ENCODE results near the gene PDIA5.
A peak's percentile ranks its signal among the peaks of the same experiment; 100 is the strongest.

Gene PDIA5

GRCh38 chr3:123148772-123149171 is 81.9 kb downstream of the PDIA5 start:
- no peak for DNase-seq
- peak overlapping the region in 1 of 2 experiments; percentile 33 for H2BK12ac ChIP-seq (ENCODE audit: low read length in 2 of 2)
- no peak overlapping the region for H3K27ac ChIP-seq (ENCODE audit: low read length, poor library complexity, severe bottlenecking)
- H3K9ac ChIP-seq (ENCODE audit: low read length) = no peak overlapping the region
- H3K4me2 ChIP-seq (ENCODE audit: low read length, poor library complexity, severe bottlenecking) = no peak overlapping the region
- H3K4ac ChIP-seq (ENCODE audit: low read depth in 1 of 2, low read length in 2 of 2) = no peak overlapping the region
- no peak overlapping the region for H2BK120ac ChIP-seq (ENCODE audit: low read depth, low read length)
- H2AFZ ChIP-seq (ENCODE audit: low read depth, low read length) = no peak overlapping the region
- peaks cover 7% of the 10 kb centered on the region for H3K4me1 ChIP-seq (ENCODE audit: control insufficient read depth, insufficient read depth, low read depth, low read length)
- no peak overlapping the region for H4K8ac ChIP-seq (ENCODE audit: low read length)
- H2AK5ac ChIP-seq (ENCODE audit: low read length, severe bottlenecking) = no peak overlapping the region
- 98% methylated on average over 8 of the region's 8 CpGs for WGBS
- no peak overlapping the region for H3K23ac ChIP-seq (ENCODE audit: low read length in 2 of 2)
- H3K27me3 ChIP-seq (ENCODE audit: control insufficient read depth in 1 of 2, insufficient read depth in 1 of 2, low read length in 2 of 2) = no peaks in the 10 kb centered on the region
- no peak overlapping the region for H4K91ac ChIP-seq (ENCODE audit: low read length)
- no peak overlapping the region for H2BK5ac ChIP-seq (ENCODE audit: low read depth, low read length, poor library complexity, severe bottlenecking)
- H2BK15ac ChIP-seq (ENCODE audit: low read depth, poor library complexity, severe bottlenecking) = no peak overlapping the region
- peaks cover 65 to 91% of the 10 kb centered on the region in 2 experiments for H3K36me3 ChIP-seq (ENCODE audit: control insufficient read depth in 1 of 2, insufficient read depth in 2 of 2, low read depth in 1 of 2, low read length in 2 of 2)
- H3K18ac ChIP-seq (ENCODE audit: low read depth in 1 of 2, low read length in 2 of 2) = no peak overlapping the region
- no peaks in the 10 kb centered on the region for H3K9me3 ChIP-seq (ENCODE audit: control insufficient read depth, low read length)
- H3K4me3 ChIP-seq (ENCODE audit: insufficient read depth in 1 of 2, low read depth in 1 of 2, low read length in 2 of 2) = no peak overlapping the region
- H3K14ac ChIP-seq (ENCODE audit: low read length in 2 of 2) = no peak overlapping the region
- peaks cover 4% of the 10 kb centered on the region for H3K79me1 ChIP-seq (replicated peaks; ENCODE audit: low read length, poor library complexity, severe bottlenecking)

GRCh38 chr3:123149525-123149924 is 82.7 kb downstream of the PDIA5 start:
- Histone ChIP-seq H2BK120ac (ENCODE audit: low read depth, low read length) (no peak overlapping the region), H3K36me3 (ENCODE audit: control insufficient read depth in 1 of 2, insufficient read depth in 2 of 2, low read depth in 1 of 2, low read length in 2 of 2) (peaks cover 73 to 93% of the 10 kb centered on the region in 2 experiments), H2BK5ac (ENCODE audit: low read depth, low read length, poor library complexity, severe bottlenecking) (no peak overlapping the region), H2BK12ac (ENCODE audit: low read length in 2 of 2) (no peak overlapping the region), H3K27me3 (ENCODE audit: control insufficient read depth in 1 of 2, insufficient read depth in 1 of 2, low read length in 2 of 2) (no peaks in the 10 kb centered on the region), H3K4ac (ENCODE audit: low read depth in 1 of 2, low read length in 2 of 2) (no peak overlapping the region), H2AK5ac (ENCODE audit: low read length, severe bottlenecking) (no peak overlapping the region), H3K23ac (ENCODE audit: low read length in 2 of 2) (no peak overlapping the region), H2BK15ac (ENCODE audit: low read depth, poor library complexity, severe bottlenecking) (no peak overlapping the region), H3K18ac (ENCODE audit: low read depth in 1 of 2, low read length in 2 of 2) (no peak overlapping the region), H4K8ac (ENCODE audit: low read length) (no peak overlapping the region), H3K4me1 (ENCODE audit: control insufficient read depth, insufficient read depth, low read depth, low read length) (peaks cover 2% of the 10 kb centered on the region), H3K4me2 (ENCODE audit: low read length, poor library complexity, severe bottlenecking) (no peak overlapping the region), H3K79me1 (replicated peaks; ENCODE audit: low read length, poor library complexity, severe bottlenecking) (peaks cover 4% of the 10 kb centered on the region), H3K27ac (ENCODE audit: low read length, poor library complexity, severe bottlenecking) (no peak overlapping the region), H3K14ac (ENCODE audit: low read length in 2 of 2) (no peak overlapping the region), H2AFZ (ENCODE audit: low read depth, low read length) (no peak overlapping the region), H4K91ac (ENCODE audit: low read length) (no peak overlapping the region), H3K9me3 (ENCODE audit: control insufficient read depth, low read length) (no peaks in the 10 kb centered on the region), H3K9ac (ENCODE audit: low read length) (no peak overlapping the region), H3K4me3 (ENCODE audit: insufficient read depth in 1 of 2, low read depth in 1 of 2, low read length in 2 of 2) (no peak overlapping the region)
- no peak for DNase-seq
- WGBS = 100% methylated on average over 2 of the region's 3 CpGs

- Histone ChIP-seq H3K9me3 (ENCODE audit: control insufficient read depth, low read length) (no peaks in the 10 kb centered on the region), H3K4me1 (ENCODE audit: control insufficient read depth, insufficient read depth, low read depth, low read length) (peaks cover 2% of the 10 kb centered on the region), H3K14ac (ENCODE audit: low read length in 2 of 2) (no peak overlapping the region), H3K27me3 (ENCODE audit: control insufficient read depth in 1 of 2, insufficient read depth in 1 of 2, low read length in 2 of 2) (no peaks in the 10 kb centered on the region), H3K4ac (ENCODE audit: low read depth in 1 of 2, low read length in 2 of 2) (no peak overlapping the region), H2BK120ac (ENCODE audit: low read depth, low read length) (no peak overlapping the region), H2AFZ (ENCODE audit: low read depth, low read length) (no peak overlapping the region), H4K8ac (ENCODE audit: low read length) (no peak overlapping the region), H3K27ac (ENCODE audit: low read length, poor library complexity, severe bottlenecking) (no peak overlapping the region), H3K23ac (ENCODE audit: low read length in 2 of 2) (peak overlapping the region in 1 of 2 experiments; percentile 63), H2BK5ac (ENCODE audit: low read depth, low read length, poor library complexity, severe bottlenecking) (no peak overlapping the region), H3K4me2 (ENCODE audit: low read length, poor library complexity, severe bottlenecking) (no peak overlapping the region), H3K4me3 (ENCODE audit: insufficient read depth in 1 of 2, low read depth in 1 of 2, low read length in 2 of 2) (no peak overlapping the region), H2BK15ac (ENCODE audit: low read depth, poor library complexity, severe bottlenecking) (no peak overlapping the region), H2AK5ac (ENCODE audit: low read length, severe bottlenecking) (no peak overlapping the region), H3K18ac (ENCODE audit: low read depth in 1 of 2, low read length in 2 of 2) (no peak overlapping the region), H4K91ac (ENCODE audit: low read length) (no peak overlapping the region), H3K36me3 (ENCODE audit: control insufficient read depth in 1 of 2, insufficient read depth in 2 of 2, low read depth in 1 of 2, low read length in 2 of 2) (peaks cover 74 to 94% of the 10 kb centered on the region in 2 experiments), H3K79me1 (replicated peaks; ENCODE audit: low read length, poor library complexity, severe bottlenecking) (peaks cover 4% of the 10 kb centered on the region), H2BK12ac (ENCODE audit: low read length in 2 of 2) (no peak overlapping the region), H3K9ac (ENCODE audit: low read length) (no peak overlapping the region)
- no peak for DNase-seq
- 79% methylated on average over 13 of the region's 15 CpGs for WGBS
Measured at GRCh38 chr3:123150449-123151215, 83.8 kb downstream of the PDIA5 start.

GRCh38 chr3:123151251-123151705 is 84.5 kb downstream of the PDIA5 start:
- Histone ChIP-seq H4K91ac (ENCODE audit: low read length) (no peak overlapping the region), H2BK120ac (ENCODE audit: low read depth, low read length) (no peak overlapping the region), H3K27ac (ENCODE audit: low read length, poor library complexity, severe bottlenecking) (no peak overlapping the region), H2BK5ac (ENCODE audit: low read depth, low read length, poor library complexity, severe bottlenecking) (no peak overlapping the region), H3K14ac (ENCODE audit: low read length in 2 of 2) (no peak overlapping the region), H3K18ac (ENCODE audit: low read depth in 1 of 2, low read length in 2 of 2) (no peak overlapping the region), H3K27me3 (ENCODE audit: control insufficient read depth in 1 of 2, insufficient read depth in 1 of 2, low read length in 2 of 2) (no peaks in the 10 kb centered on the region), H2BK12ac (ENCODE audit: low read length in 2 of 2) (no peak overlapping the region), H2AK5ac (ENCODE audit: low read length, severe bottlenecking) (no peak overlapping the region), H3K4me1 (ENCODE audit: control insufficient read depth, insufficient read depth, low read depth, low read length) (peaks cover 2% of the 10 kb centered on the region), H3K4ac (ENCODE audit: low read depth in 1 of 2, low read length in 2 of 2) (no peak overlapping the region), H2AFZ (ENCODE audit: low read depth, low read length) (no peak overlapping the region), H3K9ac (ENCODE audit: low read length) (no peak overlapping the region), H3K79me1 (replicated peaks; ENCODE audit: low read length, poor library complexity, severe bottlenecking) (peaks cover 4% of the 10 kb centered on the region), H3K9me3 (ENCODE audit: control insufficient read depth, low read length) (no peaks in the 10 kb centered on the region), H3K23ac (ENCODE audit: low read length in 2 of 2) (no peak overlapping the region), H4K8ac (ENCODE audit: low read length) (no peak overlapping the region), H2BK15ac (ENCODE audit: low read depth, poor library complexity, severe bottlenecking) (no peak overlapping the region), H3K36me3 (ENCODE audit: control insufficient read depth in 1 of 2, insufficient read depth in 2 of 2, low read depth in 1 of 2, low read length in 2 of 2) (peaks cover 74 to 94% of the 10 kb centered on the region in 2 experiments), H3K4me2 (ENCODE audit: low read length, poor library complexity, severe bottlenecking) (no peak overlapping the region), H3K4me3 (ENCODE audit: insufficient read depth in 1 of 2, low read depth in 1 of 2, low read length in 2 of 2) (no peak overlapping the region)
- no peak for DNase-seq
- 93% methylated on average over 7 of the region's 7 CpGs for WGBS

Data from mesenchymal stem cell (in vitro differentiated cells and primary cell).